K562 (cell line): Measurements from ENCODE around the gene NIPA2. TPM values are rescaled to one million over a fixed set of nuclear protein-coding genes. Genes with fewer than 3 reads are reported as not detected.

Experiments used
- ATAC-seq: fragments of 200-7000 bp; cut with Tn5 transposase; 3 replicates; pipeline ENCODE4 v1.9.1; 2020; ENCODE audit warnings: moderate library complexity
- BruUV-seq: library from RNA; stranded (reverse); fragments of 400-500 nt; replicated peaks from 2 replicates; lab custom pipeline; 2021; lab: Mats Ljungman, UMichigan
- CTCF ChIA-PET: fragments of 300-600 bp; formaldehyde crosslinking; extraction: SDS; loops from one replicate; lab custom pipeline; 2021; ENCODE audit warnings: low intra/inter-chr PET ratio; lab: Yijun Ruan, JAX
- POLR2A ChIA-PET: fragments of 300-600, 350-650 bp; sonication (Branson Sonifier 250); formaldehyde crosslinking; extraction: SDS; loops from one replicate; lab custom pipeline; 2021; ENCODE audit warnings: antibody characterized with exemption, inconsistent platforms; lab: Yijun Ruan, JAX
- DNase-seq, 4 experiments: peaks; one replicate each; pipeline versions ENCODE4 v3.0.0 to v3.0.0-alpha.2; 2011 to 2018; ENCODE audit warnings: low spot score in 3 of 4, mixed read lengths in 3 of 4; ENCODE audit errors: extremely low read depth in 1 of 4
- FAIRE-seq: peaks from 2 replicates; lab custom pipeline; 2011; peaks lifted over from hg19 to GRCh38; lab: Jason Lieb, UNC
- H2AFZ ChIP-seq: 2 replicates; pipeline ENCODE4 v1.6.0; 2011; ENCODE audit warnings: low read depth, low read length, control low read depth, inconsistent platforms
- H3K27ac ChIP-seq: fragments of 200-600 bp; 3 replicates; pipeline ENCODE4 v1.8.0; 2011; ENCODE audit warnings: low read depth, mild to moderate bottlenecking, control low read depth, inconsistent platforms, low read length, moderate library complexity, mixed read lengths; ENCODE audit errors: extremely low read depth
- H3K27me3 ChIP-seq, 2 experiments: fragments of 300-600 bp in 1 of 2; 2 replicates in 1 of 2; 3 replicates in 1 of 2; pipeline versions ENCODE4 v1.6.0 to v1.8.0; 2011; ENCODE audit warnings: inconsistent platforms in 2 of 2, low read length in 2 of 2, mild to moderate bottlenecking in 1 of 2, mixed read lengths in 1 of 2, moderate library complexity in 1 of 2; ENCODE audit not compliant: control insufficient read depth in 2 of 2, insufficient read depth in 2 of 2
- H3K36me3 ChIP-seq: fragments of 300-600 bp; 3 replicates; pipeline ENCODE4 v1.8.0; 2011; ENCODE audit warnings: mild to moderate bottlenecking, low read length, inconsistent platforms; ENCODE audit not compliant: control insufficient read depth, insufficient read depth
- H3K4me1 ChIP-seq, 2 experiments: fragments of 200-600 bp in 1 of 2; replicated peaks in 1 of 2; 2 replicates in 1 of 2; 3 replicates in 1 of 2; pipeline versions ENCODE4 v1.5.1 to v1.8.0; 2011; ENCODE audit warnings: inconsistent platforms in 2 of 2, low read length in 2 of 2, mild to moderate bottlenecking in 1 of 2, mixed read lengths in 1 of 2, moderate library complexity in 1 of 2; ENCODE audit not compliant: control insufficient read depth in 2 of 2, insufficient read depth in 2 of 2
- H3K4me2 ChIP-seq: 2 replicates; pipeline ENCODE4 v1.6.1; 2011; ENCODE audit warnings: low read length, control low read depth, inconsistent platforms, mixed read lengths; ENCODE audit not compliant: insufficient read depth
- H3K4me3 ChIP-seq: fragments of 200-600 bp; sonication (generic), shearing (Covaris generic); 2 replicates; pipeline ENCODE4 v1.5.1; 2016; ENCODE audit warnings: control low read depth, inconsistent platforms
- H3K79me2 ChIP-seq: fragments of 200-600 bp; 3 replicates; pipeline ENCODE4 v1.8.0; 2011; ENCODE audit warnings: low read length, inconsistent platforms; ENCODE audit not compliant: control insufficient read depth, insufficient read depth
- H3K9ac ChIP-seq, 2 experiments: 2 replicates each; pipeline versions ENCODE4 v1.6.0 to v1.6.1; 2011; ENCODE audit warnings: low read depth in 2 of 2, low read length in 2 of 2, control low read depth in 1 of 2, inconsistent platforms in 1 of 2, mild to moderate bottlenecking in 1 of 2, mixed read lengths in 1 of 2; ENCODE audit not compliant: insufficient read depth in 1 of 2
- H3K9me1 ChIP-seq: one replicate; pipeline ENCODE4 v1.6.0; 2011; ENCODE audit warnings: inconsistent platforms, mild to moderate bottlenecking, low read length, moderate library complexity; ENCODE audit not compliant: control insufficient read depth, insufficient read depth
- H3K9me3 ChIP-seq: replicated peaks from 2 replicates; pipeline ENCODE4 v1.5.1; 2011; ENCODE audit warnings: low read depth, low read length, inconsistent platforms; ENCODE audit not compliant: control insufficient read depth, insufficient read depth
- H4K20me1 ChIP-seq: replicated peaks from 2 replicates; pipeline ENCODE4 v1.6.1; 2011; ENCODE audit warnings: low read length, inconsistent platforms, mixed read lengths; ENCODE audit not compliant: control insufficient read depth, insufficient read depth
- CC2D1A ChIP-seq: fragments of 450-650 bp; IDR thresholded peaks from 2 replicates; pipeline ENCODE4 v1.6.1; 2017; ENCODE audit warnings: mild to moderate bottlenecking
- CTBP1 ChIP-seq: fragments of 450-650 bp; IDR thresholded peaks from 2 replicates; pipeline ENCODE4 v1.6.1; 2016; ENCODE audit warnings: borderline replicate concordance
- DACH1 ChIP-seq: fragments of 450-650 bp; IDR thresholded peaks from 2 replicates; pipeline ENCODE4 v1.6.1; 2018; ENCODE audit not compliant: partially characterized antibody
- GATA2 ChIP-seq: sonication (generic); formaldehyde crosslinking; IDR thresholded peaks from 2 replicates; pipeline ENCODE4 v1.4.0; 2020; ENCODE audit warnings: mild to moderate bottlenecking, missing genetic modification reagents
- KAT7 ChIP-seq: sonication (generic); formaldehyde crosslinking; IDR thresholded peaks from 2 replicates; pipeline ENCODE4 v1.8.0; 2022; ENCODE audit warnings: missing genetic modification reagents, mild to moderate bottlenecking, borderline replicate concordance
- NR3C1 ChIP-seq: sonication (generic); formaldehyde crosslinking; IDR thresholded peaks from 2 replicates; pipeline ENCODE4 v1.8.1; 2022; ENCODE audit warnings: missing genetic modification reagents
- SIRT6 ChIP-seq: IDR thresholded peaks from one replicate; pipeline ENCODE4 v1.6.1; 2012; ENCODE audit warnings: low read depth, mild to moderate bottlenecking, control low read depth, inconsistent platforms, low read length, moderate library complexity
- ZEB2 ChIP-seq: fragments of 450-650 bp; IDR thresholded peaks from 2 replicates; pipeline ENCODE4 v1.6.1; 2016
- whole genome bisulfite sequencing: fragments of 100-300 bp; shearing (Covaris generic); methylation state at CpG from one replicate; pipeline ENCODE4 v1.1.6; 2016; ENCODE audit warnings: low coverage, mixed read lengths; ENCODE audit not compliant: insufficient coverage; ENCODE audit errors: missing lambda C conversion rate; 5-methylcytosine and 5-hydroxymethylcytosine counted together
- in situ Hi-C: fragments of 300-500 bp; cut with MboI; formaldehyde crosslinking; loops from 4 replicates; pipeline ENCODE4 v1.15.0; 2018; ENCODE audit warnings: inconsistent platforms, mixed read lengths
- intact Hi-C: fragments of 100-400 bp; cut with micrococcal nuclease; formaldehyde crosslinking; loops from 2 replicates; pipeline ENCODE4 v1.14.2; 2022
- polyA plus RNA-seq, 8 experiments: library from polyadenylated mRNA; depleted of rRNA in 4 of 8; stranded (reverse) in 5 of 8; unstranded in 3 of 8; fragments of >200 nt; fragmentation: Nextera tagmentation in 2 of 8; fragmentation: Illumina TruSeq in 1 of 8; extraction: Ambion mirVana in 2 of 8; extraction: Trizol in 1 of 8; gene quantifications; 2 replicates each; pipeline versions ENCODE4 v1.2.1 to v1.2.3, GENCODE V29; 2011 to 2014; ENCODE audit warnings: inconsistent platforms in 1 of 8, missing spikeins in 1 of 8
- total RNA-seq, 7 experiments: library from RNA; depleted of rRNA in 6 of 7; stranded (reverse); fragments of >200 nt in 6 of 7; fragmentation: Illumina TruSeq in 2 of 7; extraction: Trizol in 2 of 7; gene quantifications; 2 replicates each; pipeline versions ENCODE4 v1.2.1 to v1.2.3, GENCODE V29; 2011 to 2021; ENCODE audit warnings: low replicate concordance in 1 of 7
- TF ChIP-seq, protein P1 (sequence below): fragments of 150-350 bp; conservative IDR thresholded peaks from 2 replicates; pipeline ENCODE4 v1.6.1; 2014; ENCODE audit warnings: low read length

The NIPA2 gene
- total and polyA plus RNA-seq, 9 of the 15 experiments (the other 6 are each of a cell fraction or from before 2014, with no cell fraction given): 18.7 to 107 (median 87.3) TPM

DNA sequence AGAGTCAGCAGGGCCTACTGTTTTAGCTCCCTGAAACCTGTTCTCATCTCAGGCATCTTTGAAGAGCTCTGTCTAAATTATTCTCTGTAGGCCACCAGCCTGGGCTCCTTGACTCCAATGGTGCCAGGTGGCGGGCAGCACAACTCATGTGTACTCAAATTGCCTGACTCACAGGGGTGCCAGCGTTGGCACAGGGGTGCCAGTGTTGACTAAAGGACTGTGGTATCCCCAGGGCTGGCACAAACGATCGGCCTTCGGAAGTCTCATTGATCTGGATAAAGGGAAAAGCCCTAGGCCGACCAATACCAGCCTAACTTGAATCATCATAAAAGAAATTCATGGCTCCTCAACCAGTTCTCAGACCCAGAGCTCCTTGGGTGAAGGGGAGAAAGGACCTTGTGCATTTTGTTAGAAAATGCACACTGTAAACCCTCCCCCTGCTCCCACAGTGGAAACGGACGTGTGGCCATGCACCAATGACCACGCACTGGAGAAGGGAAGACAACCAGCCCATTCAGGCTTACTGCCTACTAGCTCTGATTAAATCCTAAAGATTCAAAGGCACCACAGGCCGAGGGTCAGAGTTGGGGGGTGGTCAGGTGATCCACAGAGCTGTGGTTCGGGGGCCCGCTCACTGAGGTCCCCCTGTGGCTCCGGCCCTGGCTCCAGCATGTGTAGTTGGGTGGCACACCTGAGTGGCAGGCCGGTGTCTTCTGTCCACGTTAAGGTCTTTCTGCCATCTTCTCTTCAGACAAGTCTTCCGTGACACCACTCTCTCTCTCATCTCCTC lies 68.9 kb downstream of the NIPA2 start:
- DNase-seq: no peak
- no peaks in the 10 kb centered on the region for H4K20me1 ChIP-seq
- H3K4me1 ChIP-seq: no peaks in the 10 kb centered on the region; a peak in 3 of 5 replicates
- H3K4me3 ChIP-seq: no peak overlapping the region
- no peaks in the 10 kb centered on the region for H3K9me3 ChIP-seq
- POLR2A ChIA-PET: interaction anchor here (1.3 kb wide), 1 partner anchor 11 kb away, joined by 4 read pairs; no protein-coding TSS in a partner anchor
- H3K9ac ChIP-seq: no peak overlapping the region
- no peaks in the 10 kb centered on the region for H3K9me1 ChIP-seq
- intact Hi-C loops: no loop called here
- in situ Hi-C loops: no loop called here
- no peak for TF ChIP-seq CTBP1
- no peak for TF ChIP-seq DACH1
- no peak for TF ChIP-seq CC2D1A
- no peak for TF ChIP-seq KAT7 (CRISPR knock-in tag)
- TF ChIP-seq, protein P1, sequence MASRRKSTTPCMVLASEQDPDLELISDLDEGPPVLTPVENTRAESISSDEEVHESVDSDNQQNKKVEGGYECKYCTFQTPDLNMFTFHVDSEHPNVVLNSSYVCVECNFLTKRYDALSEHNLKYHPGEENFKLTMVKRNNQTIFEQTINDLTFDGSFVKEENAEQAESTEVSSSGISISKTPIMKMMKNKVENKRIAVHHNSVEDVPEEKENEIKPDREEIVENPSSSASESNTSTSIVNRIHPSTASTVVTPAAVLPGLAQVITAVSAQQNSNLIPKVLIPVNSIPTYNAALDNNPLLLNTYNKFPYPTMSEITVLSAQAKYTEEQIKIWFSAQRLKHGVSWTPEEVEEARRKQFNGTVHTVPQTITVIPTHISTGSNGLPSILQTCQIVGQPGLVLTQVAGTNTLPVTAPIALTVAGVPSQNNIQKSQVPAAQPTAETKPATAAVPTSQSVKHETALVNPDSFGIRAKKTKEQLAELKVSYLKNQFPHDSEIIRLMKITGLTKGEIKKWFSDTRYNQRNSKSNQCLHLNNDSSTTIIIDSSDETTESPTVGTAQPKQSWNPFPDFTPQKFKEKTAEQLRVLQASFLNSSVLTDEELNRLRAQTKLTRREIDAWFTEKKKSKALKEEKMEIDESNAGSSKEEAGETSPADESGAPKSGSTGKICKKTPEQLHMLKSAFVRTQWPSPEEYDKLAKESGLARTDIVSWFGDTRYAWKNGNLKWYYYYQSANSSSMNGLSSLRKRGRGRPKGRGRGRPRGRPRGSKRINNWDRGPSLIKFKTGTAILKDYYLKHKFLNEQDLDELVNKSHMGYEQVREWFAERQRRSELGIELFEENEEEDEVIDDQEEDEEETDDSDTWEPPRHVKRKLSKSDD: no peak
- no peak for TF ChIP-seq ZEB2
- TF ChIP-seq SIRT6: no peak
- TF ChIP-seq GATA2 (CRISPR knock-in tag): no peak
- TF ChIP-seq NR3C1 (CRISPR knock-in tag): no peak
- CTCF ChIA-PET: no interaction called here
- no peak overlapping the region for H3K4me2 ChIP-seq
- 78% methylated on average over 14 of the region's 16 CpGs for WGBS
- BruUV-seq: no TSS peak
- H3K36me3 ChIP-seq: peaks cover 45% of the 10 kb centered on the region; the same call in 2 of the 3 replicates
- no peak for ATAC-seq
- no peaks in the 10 kb centered on the region for H3K27me3 ChIP-seq
- no peaks in the 10 kb centered on the region for H3K79me2 ChIP-seq
- no peak for FAIRE-seq
- H2AFZ ChIP-seq: no peak overlapping the region
- no peak overlapping the region for H3K27ac ChIP-seq
